ENCODE results near the gene FAM53C. TPM values are rescaled to one million over a fixed set of nuclear protein-coding genes. Genes with fewer than 3 reads are reported as not detected.

FAM53C gene
- total RNA-seq, 1 donor from 2014 or later, result 10.4 TPM

- DNase-seq (ENCODE audit: low spot score) (no peak), ATAC-seq (no peak)
Measured at GRCh38 chr5:138350563-138350890, 12.5 kb downstream of the FAM53C start.

GRCh38 chr5:138351056-138351455 lies 13.0 kb downstream of the FAM53C start:
- no peak for DNase-seq (ENCODE audit: low spot score)
- no peak for ATAC-seq

GRCh38 chr5:138351517-138351916 lies 13.5 kb downstream of the FAM53C start:
- DNase-seq (ENCODE audit: low spot score), result no peak
- no peak for ATAC-seq

GRCh38 chr5:138352071-138352721 lies 14.1 kb downstream of the FAM53C start, which contains the start of gene KDM3B:
KDM3B (plus strand) TSS chr5:138352685; CDS start chr5:138352796, 111 bp downstream.
- ATAC-seq (peak; percentile 92), DNase-seq (ENCODE audit: low spot score) (peak; percentile 89)

GRCh38 chr5:138352722-138353559 lies 14.9 kb downstream of the FAM53C start:
- DNase-seq (ENCODE audit: low spot score) (peak; percentile 67), ATAC-seq (peak; percentile 66)

GRCh38 chr5:138353560-138354080 lies 15.6 kb downstream of the FAM53C start:
- ATAC-seq (peak; percentile 43), DNase-seq (ENCODE audit: low spot score) (no peak)

GRCh38 chr5:138354387-138354786 lies 16.3 kb downstream of the FAM53C start:
- ATAC-seq (no peak), DNase-seq (ENCODE audit: low spot score) (no peak)

- ATAC-seq (no peak), DNase-seq (ENCODE audit: low spot score) (no peak)
Measured at GRCh38 chr5:138354926-138355378, 16.9 kb downstream of the FAM53C start.

- no peak for DNase-seq (ENCODE audit: low spot score)
Measured at GRCh38 chr5:138359621-138360020, 21.6 kb downstream of the FAM53C start.

GRCh38 chr5:138360941-138361452 lies 22.9 kb downstream of the FAM53C start:
- ATAC-seq, result no peak
- no peak for DNase-seq (ENCODE audit: low spot score)

More at GRCh38 chr5:138359621-138360020, 21.6 kb downstream of the FAM53C start:
- no peak for ATAC-seq

GRCh38 chr5:138364576-138364975 lies 26.5 kb downstream of the FAM53C start:
- no peak for ATAC-seq
- DNase-seq (ENCODE audit: low spot score), result no peak

GRCh38 chr5:138366632-138367382 lies 28.7 kb downstream of the FAM53C start:
- ATAC-seq, result no peak

GRCh38 chr5:138369261-138369660 lies 31.2 kb downstream of the FAM53C start:
- ATAC-seq, result peak; percentile 45
- DNase-seq (ENCODE audit: low spot score), result no peak

More at GRCh38 chr5:138366632-138367382, 28.7 kb downstream of the FAM53C start:
- DNase-seq (ENCODE audit: low spot score), result no peak

GRCh38 chr5:138369706-138370105 lies 31.6 kb downstream of the FAM53C start:
- DNase-seq (ENCODE audit: low spot score), result no peak
- ATAC-seq, result peak; percentile 23

GRCh38 chr5:138370537-138370936 lies 32.5 kb downstream of the FAM53C start:
- ATAC-seq, result no peak
- no peak for DNase-seq (ENCODE audit: low spot score)

- ATAC-seq (no peak), DNase-seq (ENCODE audit: low spot score) (no peak)
Measured at GRCh38 chr5:138371454-138371853, 33.4 kb downstream of the FAM53C start.

- DNase-seq (ENCODE audit: low spot score) (no peak), ATAC-seq (no peak)
Measured at GRCh38 chr5:138372225-138372624, 34.2 kb downstream of the FAM53C start.

- DNase-seq (ENCODE audit: low spot score), result no peak
Measured at GRCh38 chr5:138372653-138373052, 34.6 kb downstream of the FAM53C start.

GRCh38 chr5:138382347-138382746 lies 44.3 kb downstream of the FAM53C start:
- ATAC-seq (no peak), DNase-seq (ENCODE audit: low spot score) (no peak)

More at GRCh38 chr5:138372653-138373052, 34.6 kb downstream of the FAM53C start:
- ATAC-seq, result no peak

GRCh38 chr5:138385660-138386059 lies 47.6 kb downstream of the FAM53C start:
- DNase-seq (ENCODE audit: low spot score) (no peak), ATAC-seq (no peak)

GRCh38 chr5:138386290-138386689 lies 48.2 kb downstream of the FAM53C start:
- ATAC-seq, result peak; percentile 36
- DNase-seq (ENCODE audit: low spot score), result no peak

Data from left lobe of liver (tissue), 2 donors.